Mesodermal cell (in vitro differentiated cells): Measurements from ENCODE around the gene GBGT1.
"Not testable (repeated sequence)": the region's sequence is repeated elsewhere in the genome, so short reads cannot be mapped to it uniquely, and the experiment has no call there.

Experiments used
- H3K27ac ChIP-seq: 2 replicates; pipeline ENCODE4 v1.7.0; 2013; ENCODE audit warnings: mild to moderate bottlenecking, low read depth, low read length, moderate library complexity; ENCODE audit not compliant: severe bottlenecking
- H3K36me3 ChIP-seq: 2 replicates; pipeline ENCODE4 v1.7.1; 2013; ENCODE audit warnings: mild to moderate bottlenecking, low read length, moderate library complexity; ENCODE audit not compliant: control insufficient read depth, insufficient read depth
- H3K4me1 ChIP-seq: one replicate; pipeline ENCODE4 v1.7.1; 2013; ENCODE audit warnings: mild to moderate bottlenecking, low read length; ENCODE audit not compliant: insufficient read depth, control insufficient read depth, poor library complexity, severe bottlenecking
- H3K4me3 ChIP-seq: 2 replicates; pipeline ENCODE4 v1.7.0; 2013; ENCODE audit warnings: low read length, control low read depth, mild to moderate bottlenecking; ENCODE audit not compliant: insufficient read depth, poor library complexity, severe bottlenecking; ENCODE audit errors: extremely low read depth
- H3K9me3 ChIP-seq: 2 replicates; pipeline ENCODE4 v1.7.1; 2013; ENCODE audit warnings: mild to moderate bottlenecking, low read length, moderate library complexity; ENCODE audit not compliant: control insufficient read depth
- WGBS, 2 experiments: methylation state at CpG; one replicate each; pipeline ENCODE4 v1.1.5; 2013; ENCODE audit warnings: missing lambda C conversion rate in 2 of 2; ENCODE audit not compliant: insufficient coverage in 2 of 2; 5-methylcytosine and 5-hydroxymethylcytosine counted together

The GBGT1 gene

DNA sequence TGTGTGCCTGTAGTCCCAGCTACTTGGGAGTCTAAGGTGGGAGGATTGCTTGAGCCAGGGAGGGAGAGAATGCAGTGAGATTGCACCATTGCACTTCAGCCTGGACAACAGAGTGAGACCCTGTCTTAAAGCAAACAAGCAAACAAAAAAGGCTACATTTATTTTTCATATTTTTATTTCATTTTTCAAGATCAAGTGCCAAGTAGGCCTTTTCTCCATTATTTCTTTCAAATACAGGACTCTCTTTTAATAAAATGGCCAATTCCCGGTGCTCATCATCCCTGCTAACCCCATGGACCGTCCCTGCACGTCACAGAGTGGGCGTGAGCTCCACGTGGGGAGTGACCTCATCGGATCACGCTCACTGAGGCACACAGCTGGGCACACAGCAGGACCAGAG, 9.3 kb upstream of the GBGT1 start:
- H3K4me1 ChIP-seq: peaks cover 9% of the 10 kb centered on the region
- 87 to 90% methylated on average over 7 of the region's 7 CpGs for WGBS, 2 experiments

DNA sequence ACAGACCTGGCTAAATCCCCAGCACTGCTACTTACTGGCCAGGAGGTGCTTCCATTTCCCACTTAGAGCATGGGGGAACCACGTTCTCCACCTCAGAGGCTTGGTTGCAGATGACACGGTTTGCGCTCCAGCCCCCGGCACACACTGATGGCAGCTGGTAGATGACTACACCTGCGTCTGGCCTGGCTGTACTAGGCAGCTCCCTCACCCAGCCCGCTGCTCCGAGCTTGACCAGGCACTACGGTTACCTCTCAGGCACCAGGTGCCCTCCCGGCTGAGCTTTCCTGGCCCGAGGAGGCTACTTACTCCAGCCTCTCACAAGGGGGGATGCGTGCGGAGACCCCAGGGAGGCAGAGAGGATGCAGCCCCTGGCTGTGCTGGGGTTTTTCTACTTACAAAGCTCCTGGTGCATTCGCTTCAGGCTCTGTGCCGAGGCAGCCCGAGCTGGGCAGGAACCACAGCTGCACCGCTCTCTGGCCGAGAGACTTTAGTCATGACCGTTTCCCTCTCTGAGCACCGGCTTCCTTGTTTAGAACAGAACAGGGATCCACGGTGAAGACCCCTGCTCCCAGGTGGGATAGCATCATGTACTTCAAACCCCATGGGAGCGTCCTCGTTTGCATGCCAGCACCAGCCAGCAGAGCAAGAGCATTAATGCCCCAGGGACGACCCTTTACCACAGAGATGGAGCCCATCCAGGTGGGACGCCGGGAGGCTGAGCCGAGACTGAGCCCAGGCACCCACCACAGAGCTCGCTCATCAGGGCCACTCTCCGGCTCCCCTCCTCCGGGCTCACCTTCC, 7.6 kb upstream of the GBGT1 start:
- WGBS, 2 experiments: 91 to 92% methylated on average over 25 to 28 of the region's 29 CpGs
- no peak overlapping the region for H3K27ac ChIP-seq
- H3K4me3 ChIP-seq: no peak overlapping the region
- H3K9me3 ChIP-seq: no peaks in the 10 kb centered on the region
- H3K4me1 ChIP-seq: peaks cover 10% of the 10 kb centered on the region
- H3K36me3 ChIP-seq: no peaks in the 10 kb centered on the region

More for the DNA sequence above, 9.3 kb upstream of the GBGT1 start:
- no peak overlapping the region for H3K27ac ChIP-seq
- H3K4me3 ChIP-seq: no peak overlapping the region
- no peaks in the 10 kb centered on the region for H3K9me3 ChIP-seq
- H3K36me3 ChIP-seq: no peaks in the 10 kb centered on the region

DNA sequence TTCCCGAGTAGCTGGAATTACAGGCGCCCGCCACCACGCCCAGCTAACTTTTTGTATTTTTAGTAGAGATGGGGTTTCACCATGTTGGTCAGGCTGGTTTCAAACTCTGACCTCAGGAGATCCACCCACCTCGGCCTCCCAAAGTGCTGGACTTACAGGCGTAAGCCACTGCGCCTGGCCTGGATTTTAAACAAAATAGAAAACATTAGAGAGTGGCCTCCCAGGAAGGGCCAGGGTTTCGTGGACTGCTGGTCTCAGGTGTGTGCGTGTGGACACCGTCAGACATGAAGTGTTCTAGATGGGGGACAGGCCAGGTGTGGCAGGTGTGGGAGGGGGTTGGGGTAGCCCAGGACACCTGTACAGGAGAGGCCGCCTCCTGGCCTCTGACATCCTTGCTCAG, 7.0 kb upstream of the GBGT1 start:
- H3K36me3 ChIP-seq: no peaks in the 10 kb centered on the region
- H3K9me3 ChIP-seq: no peaks in the 10 kb centered on the region
- no peak overlapping the region for H3K4me3 ChIP-seq
- no peak overlapping the region for H3K27ac ChIP-seq
- 98% methylated on average over 7 of the region's 11 CpGs for WGBS, 2 experiments
- peaks cover 10% of the 10 kb centered on the region for H3K4me1 ChIP-seq

DNA sequence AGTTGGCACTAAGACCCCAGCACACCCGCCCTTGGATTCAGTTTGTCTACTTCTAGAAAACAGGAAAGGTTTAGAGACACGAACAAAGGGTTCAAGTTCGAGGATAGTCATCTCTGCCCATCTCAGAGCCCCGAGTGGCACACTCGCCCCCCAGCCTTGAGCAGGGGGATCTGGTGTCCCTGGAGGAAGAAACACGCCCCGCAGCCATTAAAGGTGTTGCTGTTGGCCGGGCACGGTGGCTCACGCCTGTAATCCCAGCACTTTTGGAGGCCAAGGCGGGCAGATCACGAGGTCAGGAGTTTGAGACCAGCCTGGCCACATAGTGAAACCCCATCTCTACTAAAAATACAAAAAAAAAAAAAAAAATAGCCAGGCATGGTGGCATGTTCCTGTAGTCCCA, 6.0 kb upstream of the GBGT1 start:
- not testable (repeated sequence) for H3K4me3 ChIP-seq, H3K9me3 ChIP-seq, H3K36me3 ChIP-seq, H3K27ac ChIP-seq
- 94 to 98% methylated on average over 9 of the region's 12 CpGs for WGBS, 2 experiments
- peaks cover 13% of the 10 kb centered on the region for H3K4me1 ChIP-seq

DNA sequence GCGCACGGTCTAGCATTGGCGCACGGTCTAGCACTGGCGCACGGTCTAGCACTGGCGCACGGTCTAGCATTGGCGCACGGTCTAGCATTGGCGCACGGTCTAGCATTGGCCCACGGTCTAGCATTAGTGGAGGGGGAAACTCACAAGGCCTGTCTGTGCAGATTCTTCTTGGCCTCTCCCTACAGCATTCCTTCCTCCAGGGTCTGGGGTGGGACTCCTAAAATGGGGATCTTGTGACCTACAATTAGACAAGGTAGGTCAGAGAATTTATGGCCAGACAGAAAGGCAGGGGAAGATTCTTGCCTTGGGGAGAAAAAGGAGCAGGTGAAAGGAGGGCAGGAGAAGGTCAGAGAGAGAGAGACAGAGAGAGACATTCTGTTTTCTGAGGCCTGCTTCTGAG, 5.4 kb upstream of the GBGT1 start:
- H3K4me1 ChIP-seq: peaks cover 19% of the 10 kb centered on the region
- no peaks in the 10 kb centered on the region for H3K36me3 ChIP-seq
- H3K4me3 ChIP-seq: no peak overlapping the region
- no peaks in the 10 kb centered on the region for H3K9me3 ChIP-seq
- WGBS, 2 experiments: 93 to 96% methylated on average over 12 of the region's 13 CpGs
- peak overlapping the region; percentile 73 for H3K27ac ChIP-seq

DNA sequence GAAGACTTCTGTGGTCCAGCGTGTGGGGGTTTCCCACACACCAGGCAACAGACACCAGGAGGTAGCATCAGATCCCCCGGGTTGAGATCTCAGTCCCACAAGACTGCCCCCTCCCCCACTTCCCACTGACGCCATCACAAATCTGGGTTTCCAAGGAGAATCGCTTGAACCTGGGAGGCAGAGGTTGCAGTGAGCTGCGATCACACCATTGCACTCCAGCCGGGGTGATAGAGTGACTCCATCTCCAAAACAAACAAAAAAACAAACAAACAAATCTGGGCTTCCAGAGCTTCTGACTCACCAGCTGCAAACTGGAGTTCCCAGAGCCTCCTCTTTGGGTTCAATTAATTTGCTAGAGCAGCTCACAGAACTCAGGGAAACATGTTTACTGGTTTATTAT, 4.7 kb upstream of the GBGT1 start:
- Histone ChIP-seq H3K4me3 (no peak overlapping the region), H3K4me1 (peaks cover 23% of the 10 kb centered on the region), H3K36me3 (no peaks in the 10 kb centered on the region), H3K27ac (peak overlapping the region; percentile 73), H3K9me3 (no peaks in the 10 kb centered on the region)
- 40% methylated on average over 4 of the region's 6 CpGs; no CpG with 5 or more reads in 1 of the 2 experiments for WGBS, 2 experiments

DNA sequence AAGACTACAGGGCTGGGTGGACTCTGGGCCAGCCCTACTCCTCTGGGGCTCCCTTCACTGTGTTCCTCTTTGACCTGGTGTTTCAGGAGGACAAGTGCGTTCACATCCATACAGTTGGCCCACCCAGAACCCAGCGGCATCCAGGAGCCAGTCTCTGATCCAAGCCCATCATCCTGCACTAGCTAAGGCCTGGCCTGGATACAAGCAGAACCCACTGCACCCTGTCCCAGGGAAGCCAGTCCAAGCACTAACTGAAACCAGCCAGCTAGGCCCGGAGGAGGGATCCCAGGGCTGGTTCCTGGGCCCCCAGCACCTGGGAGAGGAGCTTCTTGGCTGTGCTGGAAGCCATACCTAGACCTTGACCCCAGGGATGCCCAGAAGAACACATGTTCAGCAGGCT, 4.1 kb upstream of the GBGT1 start:
- H3K4me3 ChIP-seq: no peak overlapping the region

DNA sequence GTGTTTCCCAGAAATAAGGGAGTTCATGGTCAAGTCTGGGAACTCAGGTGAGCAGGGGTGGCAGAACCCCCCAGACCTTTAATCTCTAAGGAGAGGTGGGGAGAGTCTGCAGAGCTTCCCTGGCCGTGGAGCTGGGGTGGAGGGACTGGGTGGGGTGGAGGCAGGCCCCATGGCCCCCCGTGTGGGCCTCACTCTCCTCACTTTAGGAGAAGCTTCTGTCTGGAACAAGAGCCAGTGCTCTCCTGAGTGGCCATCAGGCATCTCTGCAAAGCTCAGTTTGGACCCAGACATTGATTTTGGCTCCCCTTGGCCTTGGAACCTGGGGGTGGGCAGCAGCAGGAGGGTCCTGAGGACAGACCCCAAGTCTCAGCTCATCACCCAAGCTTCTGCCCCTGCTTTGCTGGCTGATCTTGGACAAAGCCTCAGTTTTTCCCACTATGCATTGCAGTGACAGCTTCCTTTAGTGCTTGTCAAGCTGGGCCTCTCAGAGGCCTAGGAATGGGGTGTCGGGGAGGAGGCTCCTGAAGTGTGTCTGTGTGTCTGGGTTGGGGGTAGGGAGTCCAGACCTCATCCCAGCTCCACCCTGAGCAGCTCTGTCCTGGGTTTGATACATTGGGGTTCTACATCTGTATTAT, 3.5 kb upstream of the GBGT1 start:
- 84% methylated on average over 3 of the region's 3 CpGs; no CpG with 5 or more reads in 1 of the 2 experiments for WGBS, 2 experiments
- Histone ChIP-seq H3K36me3 (no peaks in the 10 kb centered on the region), H3K27ac (no peak overlapping the region), H3K9me3 (no peaks in the 10 kb centered on the region), H3K4me1 (peaks cover 23% of the 10 kb centered on the region), H3K4me3 (no peak overlapping the region)

More for the DNA sequence above, 4.1 kb upstream of the GBGT1 start:
- no peaks in the 10 kb centered on the region for H3K36me3 ChIP-seq
- 85 to 96% methylated on average over 2 of the region's 3 CpGs for WGBS, 2 experiments
- H3K4me1 ChIP-seq: peaks cover 23% of the 10 kb centered on the region
- no peaks in the 10 kb centered on the region for H3K9me3 ChIP-seq
- H3K27ac ChIP-seq: peak overlapping the region; percentile 42

DNA sequence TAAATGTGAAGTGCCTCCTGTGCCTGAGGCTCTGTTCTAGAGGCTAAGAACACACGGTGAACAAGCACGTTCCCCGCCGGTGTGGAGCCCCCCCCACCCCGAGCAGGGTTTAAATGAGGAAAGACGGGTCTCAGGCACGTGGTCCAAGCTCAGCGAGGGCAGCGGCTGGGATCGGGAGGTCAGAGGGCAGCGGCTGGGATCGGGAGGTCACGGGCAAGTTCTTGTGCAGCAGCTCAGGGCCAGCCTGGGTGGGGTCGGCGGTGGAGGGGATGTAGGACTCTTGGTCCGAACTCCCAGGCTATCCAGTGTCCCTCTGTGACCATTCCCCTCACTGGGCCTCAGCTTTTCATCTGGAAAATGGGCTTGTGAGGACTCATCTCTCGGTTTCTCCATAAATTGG, 2.7 kb upstream of the GBGT1 start:
- no peaks in the 10 kb centered on the region for H3K9me3 ChIP-seq
- H3K4me3 ChIP-seq: no peak overlapping the region
- peaks cover 23% of the 10 kb centered on the region for H3K4me1 ChIP-seq
- H3K36me3 ChIP-seq: peaks cover 5% of the 10 kb centered on the region
- WGBS, 2 experiments: 93% methylated on average over 15 of the region's 17 CpGs
- no peak overlapping the region for H3K27ac ChIP-seq

DNA sequence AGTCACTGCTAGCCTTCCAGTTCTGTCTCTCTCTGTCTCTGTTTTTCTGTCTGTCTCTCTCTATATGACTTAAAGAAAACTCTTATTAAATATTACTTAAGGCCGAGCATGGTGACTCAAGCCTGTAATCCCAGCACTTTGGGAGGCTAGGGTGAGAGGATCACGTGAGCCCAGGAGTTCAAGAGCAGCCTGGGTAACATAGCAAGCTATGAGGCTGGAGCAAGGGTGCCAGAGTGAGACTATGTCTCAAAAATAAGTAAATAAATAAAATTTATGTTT, 1.7 kb upstream of the GBGT1 start:
- peaks cover 23% of the 10 kb centered on the region for H3K4me1 ChIP-seq
- no peaks in the 10 kb centered on the region for H3K9me3 ChIP-seq
- no peak overlapping the region for H3K27ac ChIP-seq
- H3K36me3 ChIP-seq: peaks cover 9% of the 10 kb centered on the region
- 100% methylated on average over 1 of the region's 2 CpGs; no CpG with 5 or more reads in 1 of the 2 experiments for WGBS, 2 experiments
- no peak overlapping the region for H3K4me3 ChIP-seq

DNA sequence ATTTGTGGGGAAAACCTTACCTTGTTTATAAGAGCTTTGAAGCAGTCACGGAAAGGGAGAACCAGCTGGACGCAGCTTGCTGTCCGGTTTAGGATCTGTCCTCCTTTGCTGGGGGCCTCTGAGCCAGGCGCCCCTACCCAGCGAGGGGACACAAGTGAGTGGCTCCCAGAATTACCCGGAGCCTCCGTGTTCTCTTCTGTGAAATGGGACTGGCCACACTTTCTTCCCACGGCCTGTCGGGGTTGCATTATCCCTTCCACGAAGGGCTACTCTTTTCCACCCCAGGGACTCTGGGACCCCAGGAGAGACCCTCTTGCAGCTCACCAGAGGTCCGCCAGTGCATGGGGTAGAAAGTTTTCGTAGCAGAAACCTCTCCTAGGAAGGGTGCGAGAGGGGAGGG, 477 bp upstream of the GBGT1 start:
- peaks cover 23% of the 10 kb centered on the region for H3K4me1 ChIP-seq
- peak overlapping the region; percentile 62 for H3K4me3 ChIP-seq
- WGBS, 2 experiments: 87 to 95% methylated on average over 9 to 11 of the region's 13 CpGs
- peaks cover 19% of the 10 kb centered on the region for H3K36me3 ChIP-seq
- no peaks in the 10 kb centered on the region for H3K9me3 ChIP-seq
- no peak overlapping the region for H3K27ac ChIP-seq
